H1 (cell line): ENCODE measurements around the gene GDF15. TPM values are rescaled to one million over a fixed set of nuclear protein-coding genes. Genes with fewer than 3 reads are reported as not detected.

Source experiments
- CTCF ChIA-PET: fragments of 300-600 bp; sonication (Branson Sonifier 250); formaldehyde crosslinking; loops from one replicate; lab custom pipeline; 2021; ENCODE audit not compliant: partially characterized antibody; lab: Charles Lee
- POLR2A ChIA-PET: fragments of 300-600 bp; sonication (Branson Sonifier 250); formaldehyde crosslinking; loops from one replicate; lab custom pipeline; 2021; ENCODE audit warnings: inconsistent platforms; ENCODE audit not compliant: partially characterized antibody; lab: Charles Lee
- DNase-seq, 2 experiments: peaks; one replicate each; pipeline versions ENCODE4 v3.0.0 to v3.0.0-alpha.2; 2010 to 2022; ENCODE audit warnings: low spot score in 2 of 2, low read depth in 1 of 2, mixed read lengths in 1 of 2
- FAIRE-seq: peaks from 2 replicates; lab custom pipeline; 2011; peaks lifted over from hg19 to GRCh38; lab: Jason Lieb, UNC
- H2AFZ ChIP-seq: 2 replicates; pipeline ENCODE4 v1.8.1; 2012; ENCODE audit warnings: low read length, inconsistent platforms
- H2AK5ac ChIP-seq: 2 replicates; pipeline ENCODE4 v1.6.1; 2013; ENCODE audit warnings: low read depth, low read length
- H2BK120ac ChIP-seq: replicated peaks from 2 replicates; pipeline ENCODE3; 2013; ENCODE audit warnings: low read depth, low read length, inconsistent platforms
- H2BK12ac ChIP-seq: 2 replicates; pipeline ENCODE4 v1.6.1; 2013; ENCODE audit warnings: low read depth, low read length
- H2BK15ac ChIP-seq: 2 replicates; pipeline ENCODE4 v1.6.1; 2013; ENCODE audit warnings: low read length
- H2BK20ac ChIP-seq: 2 replicates; pipeline ENCODE4 v1.6.1; 2013; ENCODE audit warnings: low read length
- H2BK5ac ChIP-seq: 2 replicates; pipeline ENCODE4 v1.6.1; 2013; ENCODE audit warnings: low read depth, low read length
- H3K14ac ChIP-seq: 2 replicates; pipeline ENCODE4 v1.6.1; 2013; ENCODE audit warnings: inconsistent platforms; ENCODE audit not compliant: insufficient read length
- H3K18ac ChIP-seq: 2 replicates; pipeline ENCODE4 v1.6.1; 2013; ENCODE audit warnings: low read length; ENCODE audit errors: extremely low read depth
- H3K23ac ChIP-seq: 2 replicates; pipeline ENCODE4 v1.6.1; 2013; ENCODE audit warnings: inconsistent platforms; ENCODE audit not compliant: insufficient read length
- H3K23me2 ChIP-seq: 2 replicates; pipeline ENCODE4 v1.6.1; 2013; ENCODE audit warnings: low read depth, low read length
- H3K27ac ChIP-seq: 2 replicates; pipeline ENCODE4 v1.6.1; 2011; ENCODE audit warnings: low read depth, low read length, inconsistent platforms
- H3K27me3 ChIP-seq, 4 experiments: replicated peaks in 1 of 4; 1 replicate in 1 of 4; 2 replicates in 3 of 4; pipeline versions ENCODE4 v1.6.1 to v1.8.1; 2011 to 2013; ENCODE audit warnings: low read length in 3 of 4, mild to moderate bottlenecking in 3 of 4, inconsistent platforms in 2 of 4, mixed read lengths in 2 of 4, moderate library complexity in 1 of 4; ENCODE audit not compliant: control insufficient read depth in 3 of 4, insufficient read depth in 3 of 4; ENCODE audit errors: extremely low read depth in 1 of 4
- H3K36me3 ChIP-seq, 4 experiments: 2 replicates each; pipeline versions ENCODE4 v1.6.1 to v1.8.1; 2011 to 2013; ENCODE audit warnings: mild to moderate bottlenecking in 4 of 4, low read length in 3 of 4, moderate library complexity in 2 of 4, control low read depth in 1 of 4, inconsistent platforms in 1 of 4; ENCODE audit not compliant: insufficient read depth in 4 of 4, control insufficient read depth in 2 of 4
- H3K4ac ChIP-seq: replicated peaks from 2 replicates; pipeline ENCODE3; 2013; ENCODE audit warnings: low read length, low read depth, mixed read lengths, inconsistent platforms; ENCODE audit not compliant: insufficient read length
- H3K4me1 ChIP-seq, 4 experiments: replicated peaks in 1 of 4; 1 replicate in 1 of 4; 2 replicates in 3 of 4; pipeline versions ENCODE4 v1.6.1 to v1.8.1; 2011 to 2013; ENCODE audit warnings: low read length in 3 of 4, inconsistent platforms in 2 of 4, mixed read lengths in 1 of 4; ENCODE audit not compliant: insufficient read depth in 4 of 4, control insufficient read depth in 3 of 4
- H3K4me2 ChIP-seq, 2 experiments: 2 replicates each; pipeline versions ENCODE4 v1.6.1 to v1.8.1; 2011 to 2013; ENCODE audit warnings: low read depth in 2 of 2, low read length in 2 of 2, control low read depth in 1 of 2, inconsistent platforms in 1 of 2, mild to moderate bottlenecking in 1 of 2; ENCODE audit not compliant: insufficient read depth in 1 of 2
- H3K4me3 ChIP-seq, 4 experiments: fragments of 200-600, 300-600 bp in 1 of 4; sonication (generic), shearing (Covaris generic), sonication (Bioruptor Twin) in 1 of 4; 2 replicates each; pipeline versions ENCODE4 v1.5.1 to v1.8.1; 2011 to 2016; ENCODE audit warnings: low read length in 4 of 4, low read depth in 3 of 4, control low read depth in 2 of 4, inconsistent platforms in 2 of 4, mild to moderate bottlenecking in 2 of 4, mixed read lengths in 1 of 4, moderate library complexity in 1 of 4; ENCODE audit not compliant: insufficient read depth in 2 of 4; ENCODE audit errors: extremely low read depth in 1 of 4
- H3K56ac ChIP-seq: replicated peaks from 2 replicates; pipeline ENCODE3; 2013; ENCODE audit warnings: low read depth, mild to moderate bottlenecking, mixed read lengths, low read length, inconsistent platforms; ENCODE audit not compliant: insufficient read length
- H3K79me1 ChIP-seq: 2 replicates; pipeline ENCODE4 v1.6.1; 2013; ENCODE audit warnings: low read depth, low read length, control low read depth
- H3K79me2 ChIP-seq, 2 experiments: 2 replicates each; pipeline versions ENCODE4 v1.6.1 to v1.8.1; 2012 to 2013; ENCODE audit warnings: low read length in 2 of 2, mild to moderate bottlenecking in 2 of 2, inconsistent platforms in 1 of 2; ENCODE audit not compliant: insufficient read depth in 2 of 2, control insufficient read depth in 1 of 2
- H3K9ac ChIP-seq, 4 experiments: replicated peaks in 1 of 4; 1 replicate in 1 of 4; 2 replicates in 3 of 4; pipeline versions ENCODE4 v1.6.1 to v1.8.1; 2011 to 2013; ENCODE audit warnings: low read depth in 3 of 4, low read length in 3 of 4, control low read depth in 2 of 4, mild to moderate bottlenecking in 2 of 4, moderate library complexity in 2 of 4, inconsistent platforms in 1 of 4; ENCODE audit errors: extremely low read depth in 1 of 4
- H3K9me3 ChIP-seq, 2 experiments: 2 replicates each; pipeline versions ENCODE4 v1.6.1 to v1.8.1; 2012 to 2013; ENCODE audit warnings: mild to moderate bottlenecking in 2 of 2, moderate library complexity in 2 of 2, control low read depth in 1 of 2, inconsistent platforms in 1 of 2, low read depth in 1 of 2, low read length in 1 of 2, mixed read lengths in 1 of 2; ENCODE audit not compliant: insufficient read depth in 2 of 2
- H4K20me1 ChIP-seq, 2 experiments: replicated peaks in 1 of 2; 2 replicates each; pipeline versions ENCODE3 to v1.8.1; 2011 to 2013; ENCODE audit warnings: inconsistent platforms in 2 of 2, low read length in 2 of 2, mild to moderate bottlenecking in 1 of 2; ENCODE audit not compliant: insufficient read depth in 2 of 2, control insufficient read depth in 1 of 2
- H4K5ac ChIP-seq: 2 replicates; pipeline ENCODE4 v1.6.1; 2013; ENCODE audit warnings: low read length, low read depth, mixed read lengths, inconsistent platforms; ENCODE audit not compliant: insufficient read length
- H4K8ac ChIP-seq: 2 replicates; pipeline ENCODE4 v1.8.0; 2013; ENCODE audit warnings: mild to moderate bottlenecking, moderate library complexity, low read length, inconsistent platforms; ENCODE audit not compliant: insufficient read depth; ENCODE audit errors: extremely low read depth
- H4K91ac ChIP-seq: replicated peaks from 2 replicates; pipeline ENCODE3; 2013; ENCODE audit warnings: low read length, mixed read lengths, inconsistent platforms; ENCODE audit not compliant: insufficient read length
- BACH1 ChIP-seq: IDR thresholded peaks from 2 replicates; pipeline ENCODE4 v1.6.1; 2012; ENCODE audit warnings: low read length, improper control_type of control experiment
- BRCA1 ChIP-seq: IDR thresholded peaks from 2 replicates; pipeline ENCODE4 v1.6.1; 2012; ENCODE audit warnings: low read depth, low read length, improper control_type of control experiment
- JUN ChIP-seq: IDR thresholded peaks from 2 replicates; pipeline ENCODE4 v1.6.1; 2011; ENCODE audit warnings: low read depth, mild to moderate bottlenecking, improper control_type of control experiment, low read length
- KDM5A ChIP-seq: fragments of 200-600 bp; IDR thresholded peaks from 2 replicates; pipeline ENCODE4 v1.7.1; 2012; ENCODE audit warnings: mild to moderate bottlenecking, low read length, inconsistent platforms, mixed read lengths
- NRF1 ChIP-seq: IDR thresholded peaks from 2 replicates; pipeline ENCODE4 v1.6.1; 2011; ENCODE audit warnings: mild to moderate bottlenecking, low read depth, low read length, improper control_type of control experiment
- POLR2A ChIP-seq, 2 experiments: IDR thresholded peaks; 1 replicate in 1 of 2; 2 replicates in 1 of 2; pipeline ENCODE4 v1.6.1; 2011; ENCODE audit warnings: low read depth in 2 of 2, low read length in 2 of 2, mild to moderate bottlenecking in 2 of 2; ENCODE audit errors: control extremely low read depth in 1 of 2
- RBBP5 ChIP-seq: IDR thresholded peaks from 2 replicates; pipeline ENCODE4 v1.7.1; 2012; ENCODE audit warnings: low read depth, mild to moderate bottlenecking, inconsistent platforms, low read length, moderate library complexity, borderline replicate concordance
- SIN3A ChIP-seq, 2 experiments: IDR thresholded peaks in 1 of 2; conservative IDR thresholded peaks in 1 of 2; 2 replicates each; pipeline ENCODE4 v1.6.1; 2011 to 2012; ENCODE audit warnings: low read length in 2 of 2, improper control_type of control experiment in 1 of 2, low read depth in 1 of 2, mild to moderate bottlenecking in 1 of 2
- SRF ChIP-seq: IDR thresholded peaks from 2 replicates; pipeline ENCODE4 v1.6.1; 2011; ENCODE audit warnings: mild to moderate bottlenecking, low read depth, low read length, moderate library complexity
- TCF12 ChIP-seq: IDR thresholded peaks from 2 replicates; pipeline ENCODE4 v1.6.1; 2011; ENCODE audit warnings: low read depth, mild to moderate bottlenecking, low read length
- WGBS, 2 experiments: shearing (Covaris generic) in 1 of 2; methylation state at CpG; one replicate each; pipeline versions ENCODE4 v1.1.6 to v1.1.7; 2013 to 2015; ENCODE audit warnings: low lambda C conversion rate in 2 of 2, mixed read lengths in 2 of 2, inconsistent platforms in 1 of 2, low coverage in 1 of 2, missing lambda C conversion rate in 1 of 2; ENCODE audit not compliant: insufficient replicate concordance in 2 of 2, insufficient coverage in 1 of 2, insufficient read length in 1 of 2; ENCODE audit errors: extremely low coverage in 1 of 2, missing lambda C conversion rate in 1 of 2; 5-methylcytosine and 5-hydroxymethylcytosine counted together
- polyA plus RNA-seq, 7 experiments: library from polyadenylated mRNA; depleted of rRNA in 3 of 7; stranded (reverse) in 5 of 7; unstranded in 2 of 7; fragments of >200 nt in 5 of 7; fragments of 200-250 nt in 2 of 7; gene quantifications; 1 replicate in 5 of 7; 2 replicates in 1 of 7; 4 replicates in 1 of 7; pipeline versions ENCODE4 v1.2.1 to v1.2.3, GENCODE V29; 2011 to 2013; ENCODE audit warnings: missing spikeins in 2 of 7, mixed read lengths in 2 of 7
- total RNA-seq: library from RNA; stranded (reverse); fragmentation: NEBNext Ultra II Directional; extraction: Animal tissue kit (Norgen Biotek cat#: 25700); gene quantifications from 2 replicates; pipeline ENCODE4 v1.2.1, GENCODE V29; 2021

Gene GDF15
- total and polyA plus RNA-seq, 2 of the 8 experiments (the other 6 are each of a cell fraction or from before 2014, with no cell fraction given) = 4.1 to 8.5 TPM

DNA sequence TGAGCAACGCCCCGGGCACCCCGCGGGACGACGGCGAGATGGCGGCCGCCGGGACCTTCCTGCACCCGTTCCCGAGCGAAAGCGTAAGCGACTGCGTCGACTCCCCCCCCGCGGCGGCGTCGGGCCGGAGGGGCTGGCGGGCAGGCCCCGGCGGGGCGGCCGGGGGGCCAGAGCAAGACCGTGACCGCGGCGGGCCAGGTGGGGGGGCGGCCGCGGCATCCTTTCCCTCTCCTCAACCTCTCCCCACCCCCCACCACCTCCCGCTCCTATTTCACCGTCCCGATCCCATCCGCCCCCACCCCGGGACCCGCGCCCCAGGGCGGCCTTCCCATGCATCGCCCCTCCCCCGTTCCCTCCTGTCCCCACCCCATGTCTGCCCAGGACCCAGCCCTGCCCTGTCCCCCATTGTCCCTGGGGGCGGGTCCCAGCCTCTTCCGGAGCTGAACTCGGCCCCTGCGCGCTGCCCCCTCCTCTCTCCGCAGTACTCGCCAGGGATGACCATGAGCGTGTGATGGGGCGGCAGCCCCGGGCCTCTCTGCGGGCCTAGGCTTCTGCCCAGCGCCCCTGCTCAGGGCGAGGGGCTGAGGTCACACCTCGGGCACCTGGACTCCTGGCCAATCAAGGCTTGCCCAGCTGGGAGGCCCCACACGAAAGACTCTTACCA, 47.9 kb downstream of the GDF15 start:
- Histone ChIP-seq H3K4me1 (peaks cover 0 to 55% (median 28%) of the 10 kb centered on the region in 4 experiments; a peak in 6 of 7 replicates), H4K8ac (peak overlapping the region; percentile 45), H3K36me3 (peaks cover 2 to 13% (median 7%) of the 10 kb centered on the region in 4 experiments; a peak in 4 of 8 replicates), H3K23me2 (peaks cover 18% of the 10 kb centered on the region; the same call in 1 of the 2 replicates), H3K56ac (no peak overlapping the region), H2BK12ac (no peak overlapping the region), H2AFZ (no peak overlapping the region), H3K23ac (no peak overlapping the region), H4K5ac (no peak overlapping the region), H2BK120ac (no peak overlapping the region), H2AK5ac (no peak overlapping the region), H3K27ac (no peak overlapping the region), H3K4me3 (peak overlapping the region; percentile 8 to 56 (median 38); a peak in 6 of 8 replicates), H3K9ac (no peak overlapping the region; a peak in 2 of 7 replicates), H2BK20ac (no peak overlapping the region), H3K79me2 (no peaks in the 10 kb centered on the region), H3K14ac (no peak overlapping the region), H2BK5ac (no peak overlapping the region; the same call in 1 of the 2 replicates), H3K4ac (no peak overlapping the region), H3K9me3 (no peaks in the 10 kb centered on the region), H3K79me1 (no peaks in the 10 kb centered on the region; the same call in 1 of the 2 replicates), H2BK15ac (no peak overlapping the region), H4K20me1 (peaks cover 0 to 14% of the 10 kb centered on the region in 2 experiments), H3K4me2 (peak overlapping the region; percentile 51 to 57), H3K18ac (0 out of 2 replicates have a peak overlapping the region, but pooled peaks have one; percentile 48), H4K91ac (no peak overlapping the region), H3K27me3 (no peaks in the 10 kb centered on the region; a peak in 1 of 7 replicates)
- FAIRE-seq (no peak), DNase-seq (peak in 1 of 2 experiments; percentile 82)
- POLR2A ChIA-PET = interaction anchor here (1.2 to 6.7 kb wide), 6 partner anchors 9 to 86 kb away, joined by 3 to 65 read pairs (median 7); partner anchors contain the start of gene SSBP4
- 3% methylated on average over 15 of the region's 60 CpGs; no CpG with 5 or more reads in 1 of the 2 experiments for WGBS, 2 experiments
- CTCF ChIA-PET = interaction anchor here (0.7 to 2.2 kb wide), 3 partner anchors 12 to 17 kb away, joined by 3 to 6 read pairs (median 3); partner anchors contain the start of gene SSBP4
- TF ChIP-seq JUN (no peak), BRCA1 (no peak), RBBP5 (0 out of 2 replicates have a peak, but pooled peaks have one; percentile 4), TCF12 (no peak), BACH1 (no peak), POLR2A (IDR thresholded peaks at IDR 0.05; ENCODE audit: control extremely low read depth in 1 of 2, low read depth in 2 of 2, low read length in 2 of 2) (peak in 1 of 2 experiments; percentile 59; a peak in 1 of 3 replicates), SRF (no peak), SIN3A (conservative IDR thresholded peaks at IDR 0.05 in 1 of 2, IDR thresholded peaks at IDR 0.05 in 1 of 2; ENCODE audit: low read depth in 1 of 2, low read length in 2 of 2) (no peak), NRF1 (no peak), KDM5A (no peak)
